HG02642 (cell line): ENCODE results near the gene LRRC38.
"Not testable (repeated sequence)": the region's sequence is repeated elsewhere in the genome, so short reads cannot be mapped to it uniquely, and the experiment has no call there.

Source experiments
- ATAC-seq: cut with Tn5 transposase; IDR thresholded peaks from one replicate; pipeline ENCODE4 v1.9.1; 2021; ENCODE audit warnings: mild to moderate bottlenecking; ENCODE audit not compliant: unreplicated experiment, poor library complexity

Gene LRRC38

GRCh38 chr1:13478692-13479091, 35.1 kb downstream of the LRRC38 start:
- ATAC-seq, result no peak

GRCh38 chr1:13469343-13469742, 44.5 kb downstream of the LRRC38 start:
- no peak for ATAC-seq

GRCh38 chr1:13465515-13465914, 48.3 kb downstream of the LRRC38 start:
- ATAC-seq, result no peak

GRCh38 chr1:13462682-13463081, 51.1 kb downstream of the LRRC38 start:
- ATAC-seq, result no peak

GRCh38 chr1:13461977-13462376, 51.8 kb downstream of the LRRC38 start:
- no peak for ATAC-seq

- ATAC-seq, result no peak
These were observed 56.8 kb downstream of the LRRC38 start for GRCh38 chr1:13456904-13457532.

- no peak for ATAC-seq
These were observed 62.3 kb downstream of the LRRC38 start for GRCh38 chr1:13451399-13451965.

GRCh38 chr1:13450204-13450603, 63.6 kb downstream of the LRRC38 start:
- ATAC-seq, result no peak

GRCh38 chr1:13443335-13443979, 70.3 kb downstream of the LRRC38 start:
- no peak for ATAC-seq

GRCh38 chr1:13439104-13439783, 74.6 kb downstream of the LRRC38 start:
- not testable (repeated sequence) for ATAC-seq

GRCh38 chr1:13435458-13435857, 78.3 kb downstream of the LRRC38 start:
- no peak for ATAC-seq

GRCh38 chr1:13433694-13434358, 80.0 kb downstream of the LRRC38 start:
- ATAC-seq, result not testable (repeated sequence)

GRCh38 chr1:13432251-13432650, 81.6 kb downstream of the LRRC38 start:
- ATAC-seq, result no peak

GRCh38 chr1:13430495-13430894, 83.3 kb downstream of the LRRC38 start:
- no peak for ATAC-seq
